ENCODE results near the gene LAMA5. TPM values are rescaled to one million over a fixed set of nuclear protein-coding genes. Genes with fewer than 3 reads are reported as not detected.

Gene LAMA5
- total and polyA plus RNA-seq, 2 donors = 40.4 to 162 TPM

GRCh38 chr20:62357681-62358080, 9.4 kb downstream of the LAMA5 start:
- 47% methylated on average over 7 of the region's 7 CpGs for WGBS
- Histone ChIP-seq H3K4me1 (ENCODE audit: insufficient read depth) (peaks cover 6% of the 10 kb centered on the region), H3K27ac (ENCODE audit: low read depth) (peak overlapping the region; percentile 64), H3K4me3 (ENCODE audit: low read depth, low read length) (no peak overlapping the region), H3K36me3 (ENCODE audit: insufficient read depth) (no peaks in the 10 kb centered on the region)
- DNase-seq (ENCODE audit: extremely low spot score) = no peak

GRCh38 chr20:62357187-62357667, 9.9 kb downstream of the LAMA5 start:
- no peak overlapping the region for H3K4me3 ChIP-seq (ENCODE audit: low read depth, low read length)
- WGBS = 15% methylated on average over 25 of the region's 25 CpGs
- H3K4me1 ChIP-seq (ENCODE audit: insufficient read depth) = peaks cover 6% of the 10 kb centered on the region
- DNase-seq (ENCODE audit: extremely low spot score) = no peak
- no peaks in the 10 kb centered on the region for H3K36me3 ChIP-seq (ENCODE audit: insufficient read depth)
- peak overlapping the region; percentile 80 for H3K27ac ChIP-seq (ENCODE audit: low read depth)

DNA sequence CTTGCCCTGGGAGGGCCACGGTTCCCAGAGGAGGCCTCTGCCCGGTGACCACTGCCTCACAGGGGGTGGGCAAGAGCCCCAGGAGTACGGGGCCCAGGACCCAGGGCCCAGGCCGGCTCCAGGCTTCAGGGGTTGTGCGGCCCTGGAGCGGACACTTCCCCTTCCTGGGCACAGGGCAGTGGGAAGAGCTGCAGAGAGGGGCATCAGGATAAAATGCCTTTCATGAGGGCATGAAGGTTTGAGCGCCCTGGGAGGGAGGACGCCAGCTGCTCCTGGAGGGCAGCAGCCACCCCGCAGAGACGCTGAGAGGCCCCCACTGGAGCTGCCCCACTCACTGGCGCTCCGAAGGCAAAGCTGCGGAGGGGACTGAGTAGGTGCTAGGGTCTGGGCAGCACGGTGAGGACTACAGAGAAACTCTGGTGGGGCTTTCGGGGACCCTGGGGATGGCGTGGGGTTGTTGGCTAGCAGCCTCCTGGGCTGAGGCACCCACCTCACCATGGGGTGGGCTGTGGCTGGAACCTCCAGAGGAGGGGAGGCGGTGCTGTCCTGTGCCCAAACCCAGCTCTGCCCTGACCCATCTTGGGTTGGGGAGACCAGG, 10.4 kb downstream of the LAMA5 start:
- Histone ChIP-seq H3K36me3 (ENCODE audit: insufficient read depth) (no peaks in the 10 kb centered on the region), H3K4me1 (ENCODE audit: insufficient read depth) (peaks cover 6% of the 10 kb centered on the region), H3K27ac (ENCODE audit: low read depth) (peak overlapping the region; percentile 80), H3K4me3 (ENCODE audit: low read depth, low read length) (no peak overlapping the region)
- WGBS = 41% methylated on average over 17 of the region's 17 CpGs
- no peak for DNase-seq (ENCODE audit: extremely low spot score)

DNA sequence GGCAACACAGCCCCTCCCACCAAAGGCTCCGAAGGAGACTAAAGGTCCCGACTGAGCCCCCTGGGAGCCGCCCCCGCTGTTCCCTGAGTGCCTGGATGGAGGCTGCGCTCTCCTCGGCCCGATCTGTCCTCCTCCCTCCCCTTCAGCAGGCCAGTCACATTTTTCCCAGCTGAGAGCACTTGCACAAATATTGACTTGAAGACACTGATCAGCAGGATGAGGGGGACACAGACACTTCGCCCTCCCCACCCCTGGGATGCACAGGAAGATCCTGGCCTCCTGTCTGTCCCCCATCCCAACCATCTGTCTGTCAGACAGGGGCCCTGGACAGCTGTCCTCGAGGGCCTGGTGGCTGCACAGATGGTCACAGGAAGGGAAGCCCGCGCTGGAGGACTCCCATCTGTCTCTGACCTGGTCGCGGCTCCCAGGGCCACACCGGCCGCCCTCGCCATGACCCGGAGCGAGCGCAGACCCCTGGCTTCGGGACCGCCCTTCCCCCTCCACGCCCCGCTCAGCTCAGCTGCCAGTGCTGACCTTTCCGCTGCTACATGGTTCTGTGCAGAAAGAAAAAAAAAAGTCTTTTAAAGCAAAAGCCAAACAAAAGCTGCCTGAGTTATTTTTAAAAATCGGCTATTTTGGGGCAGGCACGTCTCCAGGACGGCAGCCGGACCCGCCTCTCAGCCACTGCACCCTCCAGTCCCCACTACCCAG, 11.1 kb downstream of the LAMA5 start:
- Histone ChIP-seq H3K27ac (ENCODE audit: low read depth) (peak overlapping the region; percentile 80), H3K4me3 (ENCODE audit: low read depth, low read length) (no peak overlapping the region), H3K4me1 (ENCODE audit: insufficient read depth) (peaks cover 6% of the 10 kb centered on the region), H3K36me3 (ENCODE audit: insufficient read depth) (no peaks in the 10 kb centered on the region)
- no peak for DNase-seq (ENCODE audit: extremely low spot score)
- WGBS = 16% methylated on average over 29 of the region's 29 CpGs

- H3K4me3 ChIP-seq (ENCODE audit: low read depth, low read length) = no peak overlapping the region
- peaks cover 6% of the 10 kb centered on the region for H3K4me1 ChIP-seq (ENCODE audit: insufficient read depth)
- DNase-seq (ENCODE audit: extremely low spot score) = no peak
- 21% methylated on average over 11 of the region's 11 CpGs for WGBS
- peak overlapping the region; percentile 80 for H3K27ac ChIP-seq (ENCODE audit: low read depth)
- H3K36me3 ChIP-seq (ENCODE audit: insufficient read depth) = no peaks in the 10 kb centered on the region
Measured at GRCh38 chr20:62355516-62355877, 11.6 kb downstream of the LAMA5 start.

DNA sequence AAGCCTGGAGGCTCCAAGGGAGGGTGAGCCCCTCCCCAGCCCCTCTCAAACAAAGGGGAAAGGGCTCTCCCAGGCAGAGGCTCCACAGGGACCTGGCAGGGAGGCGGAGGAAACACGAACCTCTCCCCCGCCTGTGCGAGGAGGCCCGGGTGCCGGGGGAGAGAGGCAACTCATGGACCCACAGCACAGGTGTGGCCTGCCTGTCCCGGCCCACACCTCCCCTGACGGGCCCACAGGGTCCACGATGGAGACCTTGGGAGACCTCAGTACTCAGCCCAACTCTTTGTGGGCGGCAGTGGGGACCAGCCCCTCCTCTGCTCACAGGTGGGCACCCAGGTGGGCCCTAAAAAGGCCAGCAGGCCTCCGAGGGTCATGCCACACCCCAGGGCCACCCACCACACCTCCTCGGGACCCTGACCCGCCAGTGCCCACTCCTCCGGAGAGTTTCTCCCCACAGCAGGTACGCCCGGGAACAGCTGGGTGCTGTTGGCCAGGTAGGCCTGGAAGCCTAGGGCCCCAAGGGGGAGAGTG, 12.2 kb downstream of the LAMA5 start:
- WGBS = 69% methylated on average over 16 of the region's 16 CpGs
- H3K4me3 ChIP-seq (ENCODE audit: low read depth, low read length) = no peak overlapping the region

GRCh38 chr20:62354031-62354808, 12.9 kb downstream of the LAMA5 start:
- Histone ChIP-seq H3K4me1 (ENCODE audit: insufficient read depth) (peaks cover 6% of the 10 kb centered on the region), H3K4me3 (ENCODE audit: low read depth, low read length) (no peak overlapping the region), H3K27ac (ENCODE audit: low read depth) (no peak overlapping the region), H3K36me3 (ENCODE audit: insufficient read depth) (no peaks in the 10 kb centered on the region)
- DNase-seq (ENCODE audit: extremely low spot score) = no peak
- 79% methylated on average over 14 of the region's 14 CpGs for WGBS

More for the DNA sequence above, 12.2 kb downstream of the LAMA5 start:
- no peak for DNase-seq (ENCODE audit: extremely low spot score)
- Histone ChIP-seq H3K4me1 (ENCODE audit: insufficient read depth) (peaks cover 6% of the 10 kb centered on the region), H3K36me3 (ENCODE audit: insufficient read depth) (no peaks in the 10 kb centered on the region), H3K27ac (ENCODE audit: low read depth) (peak overlapping the region; percentile 80)

- H3K36me3 ChIP-seq (ENCODE audit: insufficient read depth) = no peaks in the 10 kb centered on the region
- no peak overlapping the region for H3K4me3 ChIP-seq (ENCODE audit: low read depth, low read length)
- peaks cover 6% of the 10 kb centered on the region for H3K4me1 ChIP-seq (ENCODE audit: insufficient read depth)
- DNase-seq (ENCODE audit: extremely low spot score) = no peak
- peak overlapping the region; percentile 18 for H3K27ac ChIP-seq (ENCODE audit: low read depth)
- 92% methylated on average over 16 of the region's 16 CpGs for WGBS
Measured at GRCh38 chr20:62353289-62354030, 13.7 kb downstream of the LAMA5 start.

GRCh38 chr20:62352402-62353288, 14.5 kb downstream of the LAMA5 start:
- Histone ChIP-seq H3K4me3 (ENCODE audit: low read depth, low read length) (no peak overlapping the region), H3K36me3 (ENCODE audit: insufficient read depth) (no peaks in the 10 kb centered on the region), H3K4me1 (ENCODE audit: insufficient read depth) (peaks cover 6% of the 10 kb centered on the region), H3K27ac (ENCODE audit: low read depth) (no peak overlapping the region)
- WGBS = 70% methylated on average over 43 of the region's 43 CpGs
- no peak for DNase-seq (ENCODE audit: extremely low spot score)

- Histone ChIP-seq H3K4me3 (ENCODE audit: low read depth, low read length) (no peak overlapping the region), H3K27ac (ENCODE audit: low read depth) (peak overlapping the region; percentile 30), H3K4me1 (ENCODE audit: insufficient read depth) (no peaks in the 10 kb centered on the region), H3K36me3 (ENCODE audit: insufficient read depth) (no peaks in the 10 kb centered on the region)
- no peak for DNase-seq (ENCODE audit: extremely low spot score)
- 90% methylated on average over 60 of the region's 60 CpGs for WGBS
Measured at GRCh38 chr20:62351469-62352401, 15.4 kb downstream of the LAMA5 start.

DNA sequence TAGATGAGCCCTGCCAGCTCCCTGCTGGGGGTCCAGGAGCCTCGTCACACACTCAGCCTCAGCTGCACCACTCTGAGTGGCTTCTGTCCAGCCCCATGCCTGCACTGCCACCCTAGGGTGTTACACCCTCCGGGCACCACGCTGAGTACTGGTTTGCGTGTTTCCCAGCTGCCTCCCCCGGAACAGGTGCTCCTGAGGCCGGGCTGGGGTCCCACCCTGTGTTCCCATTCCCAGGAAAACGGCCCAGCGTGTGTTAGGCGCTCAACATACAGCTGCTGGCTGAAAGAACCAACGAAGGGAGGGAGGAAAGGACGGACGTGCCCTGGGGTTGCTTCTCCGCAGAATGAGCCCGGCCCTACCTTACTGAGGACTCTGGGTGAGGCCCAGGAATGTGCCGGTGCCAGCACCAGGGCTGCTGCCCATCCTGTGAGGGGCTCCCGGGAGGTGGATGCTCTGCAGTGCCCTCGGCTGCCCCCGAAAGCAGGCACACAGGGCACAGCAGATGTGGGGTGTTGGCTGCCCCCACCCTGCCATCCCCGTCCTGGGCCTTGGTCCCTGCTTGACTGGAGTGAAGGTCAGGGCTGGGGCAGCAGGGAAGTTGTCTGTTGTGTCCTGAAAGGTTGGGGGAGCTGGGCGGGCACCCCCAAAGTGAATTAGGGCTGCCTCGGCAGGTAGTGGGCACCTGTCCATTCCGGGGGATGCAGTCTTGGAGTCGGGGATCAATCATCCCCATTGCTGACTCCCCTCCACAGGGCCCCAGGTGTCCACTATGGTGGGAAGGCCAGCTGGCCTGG, 16.3 kb downstream of the LAMA5 start:
- Histone ChIP-seq H3K36me3 (ENCODE audit: insufficient read depth) (no peaks in the 10 kb centered on the region), H3K27ac (ENCODE audit: low read depth) (peak overlapping the region; percentile 81), H3K4me1 (ENCODE audit: insufficient read depth) (no peaks in the 10 kb centered on the region), H3K4me3 (ENCODE audit: low read depth, low read length) (no peak overlapping the region)
- no peak for DNase-seq (ENCODE audit: extremely low spot score)
- whole genome bisulfite sequencing = 80% methylated on average over 23 of the region's 23 CpGs

All from urinary bladder (tissue), 4 donors.